K562 (cell line): ENCODE measurements around the gene SAMD11. TPM values are rescaled to one million over a fixed set of nuclear protein-coding genes. Genes with fewer than 3 reads are reported as not detected.

Source experiments
- CEBPG ChIP-seq, 3 experiments: fragments of 200-800 bp in 1 of 3; sonication (Bioruptor generic) in 1 of 3; sonication (generic) in 1 of 3; formaldehyde crosslinking in 1 of 3; IDR thresholded peaks in 2 of 3; conservative IDR thresholded peaks in 1 of 3; 2 replicates each; pipeline versions ENCODE4 v1.6.1 to v1.8.0; 2016 to 2022; ENCODE audit warnings: missing compliant biosample characterization in 2 of 3, missing genetic modification characterization in 2 of 3, mild to moderate bottlenecking in 1 of 3, missing genetic modification reagents in 1 of 3
- E2F5 ChIP-seq: sonication (generic); formaldehyde crosslinking; IDR thresholded peaks from 2 replicates; pipeline ENCODE4 v1.8.0; 2022; ENCODE audit warnings: mild to moderate bottlenecking, missing genetic modification reagents
- KDM2B ChIP-seq: fragments of 250-450 bp; sonication (Bioruptor Pico); IDR thresholded peaks from 2 replicates; pipeline ENCODE4 v1.8.0; 2021; ENCODE audit warnings: mild to moderate bottlenecking, moderate library complexity
- L3MBTL2 ChIP-seq: fragments of 450-650 bp; IDR thresholded peaks from 2 replicates; pipeline ENCODE4 v1.6.1; 2016; ENCODE audit warnings: mild to moderate bottlenecking, moderate library complexity
- NFE2L1 ChIP-seq: fragments of 450-650 bp; IDR thresholded peaks from 2 replicates; pipeline ENCODE4 v1.6.1; 2016; ENCODE audit warnings: missing genetic modification characterization, low read depth, mild to moderate bottlenecking, missing compliant biosample characterization, moderate library complexity, borderline replicate concordance
- NFIX ChIP-seq: fragments of 250-450 bp; sonication (Bioruptor Pico); IDR thresholded peaks from 2 replicates; pipeline ENCODE4 v1.4.0; 2020; ENCODE audit warnings: low read depth, mild to moderate bottlenecking, moderate library complexity
- PCBP1 ChIP-seq: fragments of 200-400 bp; formaldehyde crosslinking; IDR thresholded peaks from 2 replicates; pipeline ENCODE4 v1.6.1; 2018; ENCODE audit warnings: mild to moderate bottlenecking, low read depth, low read length; ENCODE audit not compliant: poor library complexity, severe bottlenecking
- SMARCC2 ChIP-seq: fragments of 450-650 bp; IDR thresholded peaks from 2 replicates; pipeline ENCODE4 v1.6.1; 2017; ENCODE audit warnings: antibody characterized with exemption, moderate library complexity, mild to moderate bottlenecking, low read depth
- ZBTB40 ChIP-seq, 2 experiments: fragments of 450-650 bp in 1 of 2; sonication (generic) in 1 of 2; formaldehyde crosslinking in 1 of 2; IDR thresholded peaks; 2 replicates each; pipeline versions ENCODE4 v1.7.1 to v1.9.0; 2016 to 2022; ENCODE audit warnings: inconsistent platforms in 1 of 2, mild to moderate bottlenecking in 1 of 2, missing genetic modification reagents in 1 of 2
- ZKSCAN8 ChIP-seq: fragments of 200-800 bp; sonication (Bioruptor generic); IDR thresholded peaks from 2 replicates; pipeline ENCODE4 v1.6.1; 2016; ENCODE audit warnings: missing genetic modification characterization, missing compliant biosample characterization
- ZNF121 ChIP-seq: sonication (generic); formaldehyde crosslinking; conservative IDR thresholded peaks from 2 replicates; pipeline ENCODE4 v1.8.0; 2022; ENCODE audit warnings: missing genetic modification reagents
- ZNF133 ChIP-seq: fragments of 250-450 bp; sonication (Bioruptor Pico); IDR thresholded peaks from 2 replicates; pipeline ENCODE4 v1.4.0; 2020; ENCODE audit warnings: mild to moderate bottlenecking
- ZNF707 ChIP-seq: fragments of 250-450 bp; sonication (Bioruptor Pico); conservative IDR thresholded peaks from 2 replicates; pipeline ENCODE4 v1.8.0; 2022; ENCODE audit warnings: inconsistent platforms, mild to moderate bottlenecking, moderate library complexity
- polyA plus RNA-seq, 8 experiments: library from polyadenylated mRNA; depleted of rRNA in 4 of 8; stranded (reverse) in 5 of 8; unstranded in 3 of 8; fragments of >200 nt; fragmentation: Nextera tagmentation in 2 of 8; fragmentation: Illumina TruSeq in 1 of 8; extraction: Ambion mirVana in 2 of 8; extraction: Trizol in 1 of 8; gene quantifications; 2 replicates each; pipeline versions ENCODE4 v1.2.1 to v1.2.3, GENCODE V29; 2011 to 2014; ENCODE audit warnings: inconsistent platforms in 1 of 8, missing spikeins in 1 of 8
- total RNA-seq, 7 experiments: library from RNA; depleted of rRNA in 6 of 7; stranded (reverse); fragments of >200 nt in 6 of 7; fragmentation: Illumina TruSeq in 2 of 7; extraction: Trizol in 2 of 7; gene quantifications; 2 replicates each; pipeline versions ENCODE4 v1.2.1 to v1.2.3, GENCODE V29; 2011 to 2021; ENCODE audit warnings: low replicate concordance in 1 of 7
- TF ChIP-seq, protein P1 (sequence below): fragments of 250-450 bp; sonication (Bioruptor Pico); IDR thresholded peaks from 2 replicates; pipeline ENCODE4 v1.4.0; 2020; ENCODE audit warnings: borderline replicate concordance

SAMD11 gene
- total and polyA plus RNA-seq, 9 of the 15 experiments (the other 6 are each of a cell fraction or from before 2014, with no cell fraction given), result 0.07 to 0.82 (median 0.11) TPM; not detected in 2

DNA sequence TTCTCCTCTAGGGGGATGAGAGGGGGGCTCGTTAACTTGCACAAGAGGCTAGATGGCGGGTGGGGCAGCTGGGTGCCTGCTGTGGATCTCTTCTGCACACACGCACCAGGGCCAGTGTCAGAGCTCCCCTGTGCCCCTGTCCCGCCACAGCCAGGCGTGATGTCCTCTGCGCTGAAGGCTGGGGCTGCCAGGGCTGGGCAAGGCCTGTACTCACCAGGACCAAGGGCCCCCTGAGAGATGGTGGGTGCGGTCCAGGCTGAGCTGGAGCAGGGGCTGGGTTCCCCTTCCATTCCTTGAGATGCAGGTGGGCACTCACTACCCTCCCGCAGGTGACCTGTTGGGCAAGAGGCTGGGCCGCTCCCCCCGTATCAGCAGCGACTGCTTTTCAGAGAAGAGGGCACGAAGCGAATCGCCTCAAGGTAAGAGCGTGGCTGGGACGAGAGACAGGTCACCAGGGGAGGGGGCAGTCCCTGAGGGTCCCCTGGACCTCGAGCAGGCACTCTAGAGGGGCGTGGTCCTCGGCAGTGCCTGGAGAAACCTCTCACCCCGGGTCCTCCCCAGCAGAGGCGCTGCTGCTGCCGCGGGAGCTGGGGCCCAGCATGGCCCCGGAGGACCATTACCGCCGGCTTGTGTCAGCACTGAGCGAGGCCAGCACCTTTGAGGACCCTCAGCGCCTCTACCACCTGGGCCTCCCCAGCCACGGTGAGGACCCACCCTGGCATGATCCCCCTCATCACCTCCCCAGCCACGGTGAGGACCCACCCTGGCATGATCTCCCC, 15.2 kb downstream of the SAMD11 start (continued):
- no peak for TF ChIP-seq ZNF121 (CRISPR knock-in tag)
- TF ChIP-seq ZNF133 (CRISPR knock-in tag), result no peak
- no peak for TF ChIP-seq SMARCC2
- peak; percentile 82 for TF ChIP-seq L3MBTL2
- TF ChIP-seq CEBPG (CRISPR knock-in tag; IDR thresholded peaks at IDR 0.05), result 0 out of 2 replicates have a peak, but pooled peaks have one; percentile 16
- TF ChIP-seq CEBPG (tag; conservative IDR thresholded peaks at IDR 0.05 in 1 of 2, IDR thresholded peaks at IDR 0.05 in 1 of 2), result no peak
- TF ChIP-seq NFE2L1 (tag), result no peak
- no peak for TF ChIP-seq ZKSCAN8
- TF ChIP-seq E2F5 (CRISPR knock-in tag), result no peak
- TF ChIP-seq NFIX (CRISPR knock-in tag), result no peak
- no peak for TF ChIP-seq ZBTB40 (IDR thresholded peaks at IDR 0.05)
- 0 out of 2 replicates have a peak, but pooled peaks have one; percentile 32 for TF ChIP-seq ZBTB40 (CRISPR knock-in tag; IDR thresholded peaks at IDR 0.05)
- TF ChIP-seq PCBP1, result peak; percentile 6
- no peak for TF ChIP-seq KDM2B (CRISPR knock-in tag)
- TF ChIP-seq, protein P1, sequence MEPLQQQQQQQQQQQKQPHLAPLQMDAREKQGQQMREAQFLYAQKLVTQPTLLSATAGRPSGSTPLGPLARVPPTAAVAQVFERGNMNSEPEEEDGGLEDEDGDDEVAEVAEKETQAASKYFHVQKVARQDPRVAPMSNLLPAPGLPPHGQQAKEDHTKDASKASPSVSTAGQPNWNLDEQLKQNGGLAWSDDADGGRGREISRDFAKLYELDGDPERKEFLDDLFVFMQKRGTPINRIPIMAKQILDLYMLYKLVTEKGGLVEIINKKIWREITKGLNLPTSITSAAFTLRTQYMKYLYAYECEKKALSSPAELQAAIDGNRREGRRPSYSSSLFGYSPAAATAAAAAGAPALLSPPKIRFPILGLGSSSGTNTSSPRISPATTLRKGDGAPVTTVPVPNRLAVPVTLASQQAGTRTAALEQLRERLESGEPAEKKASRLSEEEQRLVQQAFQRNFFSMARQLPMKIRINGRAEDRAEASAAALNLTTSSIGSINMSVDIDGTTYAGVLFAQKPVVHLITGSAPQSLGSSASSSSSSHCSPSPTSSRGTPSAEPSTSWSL, result no peak
- TF ChIP-seq ZNF707, result no peak
